ENCODE measurements around the gene PKNOX2. TPM values are rescaled to one million over a fixed set of nuclear protein-coding genes. Genes with fewer than 3 reads are reported as not detected.

PKNOX2 gene
- total and polyA plus RNA-seq, 9 of the 15 experiments (the other 6 are each of a cell fraction or from before 2014, with no cell fraction given), result not detected

DNA sequence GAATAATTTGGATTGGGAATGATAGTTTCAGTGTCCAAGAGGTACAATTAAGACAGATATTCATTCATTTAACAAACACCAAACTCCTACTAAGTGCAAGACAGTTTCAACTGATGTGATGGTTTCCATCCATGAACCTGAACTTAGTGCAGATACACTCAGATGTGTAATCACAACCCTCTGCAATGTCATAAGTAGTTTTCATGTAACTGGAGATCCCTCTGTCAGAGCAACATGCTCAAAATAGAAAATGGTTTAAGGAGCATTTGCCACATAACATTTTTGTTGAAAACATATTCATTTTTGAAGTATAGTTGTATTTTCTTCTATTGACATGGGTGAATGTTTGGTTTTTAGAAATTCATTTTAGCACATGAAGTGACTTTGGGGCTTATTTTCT lies 16.5 kb upstream of the PKNOX2 start:
- intact Hi-C loops (cut with micrococcal nuclease), result no loop called here

DNA sequence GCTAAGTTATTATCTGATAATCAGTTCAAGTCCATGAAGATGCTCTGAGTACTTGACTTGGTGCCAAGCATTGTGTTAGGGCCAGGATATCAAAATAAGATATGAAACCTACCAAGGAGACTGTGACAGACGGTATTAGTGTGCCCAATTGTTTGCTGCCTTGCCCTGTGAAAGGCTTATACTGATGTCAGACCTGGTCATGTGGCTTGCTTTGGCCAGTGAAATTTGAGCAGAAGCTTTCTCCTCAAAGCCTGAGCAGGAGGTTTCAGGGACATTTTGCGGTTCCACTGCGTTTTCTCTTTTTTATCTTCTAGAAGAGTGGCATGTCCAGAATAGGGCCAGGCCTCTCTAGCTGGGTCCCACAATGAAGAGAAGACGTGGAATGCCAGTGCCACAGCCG lies 15.8 kb upstream of the PKNOX2 start:
- H3K4me1 ChIP-seq (replicated peaks in 1 of 2; ENCODE audit: control insufficient read depth in 2 of 2, insufficient read depth in 2 of 2, low read length in 2 of 2), result no peaks in the 10 kb centered on the region
- peaks cover 22 to 37% of the 10 kb centered on the region in 2 experiments for H3K27me3 ChIP-seq (ENCODE audit: control insufficient read depth in 2 of 2, insufficient read depth in 2 of 2, low read length in 2 of 2)
- no peaks in the 10 kb centered on the region for H3K9me3 ChIP-seq (replicated peaks; ENCODE audit: control insufficient read depth, insufficient read depth, low read depth, low read length)
- DNase-seq (ENCODE audit: extremely low read depth in 1 of 4, low spot score in 3 of 4) (no peak), ATAC-seq (no peak), FAIRE-seq (no peak)
- WGBS (ENCODE audit: insufficient coverage, low coverage, missing lambda C conversion rate), result 1% methylated on average over 5 of the region's 5 CpGs
- no peak for TF ChIP-seq CC2D1A (IDR thresholded peaks at IDR 0.05)
- H3K27ac ChIP-seq (ENCODE audit: extremely low read depth, low read depth, low read length), result no peak overlapping the region
- H2AFZ ChIP-seq (ENCODE audit: low read depth, low read length), result no peak overlapping the region
- H3K36me3 ChIP-seq (ENCODE audit: control insufficient read depth, insufficient read depth, low read length), result no peaks in the 10 kb centered on the region
- no peak overlapping the region for H3K9ac ChIP-seq (ENCODE audit: insufficient read depth in 1 of 2, low read depth in 2 of 2, low read length in 2 of 2)
- BruUV-seq (replicated peaks), result no TSS peak
- ChIA-PET CTCF (ENCODE audit: low intra/inter-chr PET ratio) (no interaction called here), POLR2A (no interaction called here)
- intact Hi-C loops (cut with micrococcal nuclease) (no loop called here), in situ Hi-C loops (cut with MboI) (no loop called here)
- no peaks in the 10 kb centered on the region for H3K79me2 ChIP-seq (ENCODE audit: control insufficient read depth, insufficient read depth, low read length)
- no peaks in the 10 kb centered on the region for H3K9me1 ChIP-seq (ENCODE audit: control insufficient read depth, insufficient read depth, low read length)
- no peaks in the 10 kb centered on the region for H4K20me1 ChIP-seq (replicated peaks; ENCODE audit: control insufficient read depth, insufficient read depth, low read length)
- no peak overlapping the region for H3K4me3 ChIP-seq
- H3K4me2 ChIP-seq (ENCODE audit: insufficient read depth, low read length), result no peak overlapping the region

More for the DNA sequence above, 16.5 kb upstream of the PKNOX2 start:
- Histone ChIP-seq H3K79me2 (ENCODE audit: control insufficient read depth, insufficient read depth, low read length) (no peaks in the 10 kb centered on the region), H3K9ac (ENCODE audit: insufficient read depth in 1 of 2, low read depth in 2 of 2, low read length in 2 of 2) (no peak overlapping the region), H3K4me2 (ENCODE audit: insufficient read depth, low read length) (no peak overlapping the region), H3K4me1 (replicated peaks in 1 of 2; ENCODE audit: control insufficient read depth in 2 of 2, insufficient read depth in 2 of 2, low read length in 2 of 2) (no peaks in the 10 kb centered on the region), H3K9me1 (ENCODE audit: control insufficient read depth, insufficient read depth, low read length) (no peaks in the 10 kb centered on the region), H2AFZ (ENCODE audit: low read depth, low read length) (no peak overlapping the region), H3K9me3 (replicated peaks; ENCODE audit: control insufficient read depth, insufficient read depth, low read depth, low read length) (no peaks in the 10 kb centered on the region), H4K20me1 (replicated peaks; ENCODE audit: control insufficient read depth, insufficient read depth, low read length) (no peaks in the 10 kb centered on the region), H3K27ac (ENCODE audit: extremely low read depth, low read depth, low read length) (no peak overlapping the region), H3K36me3 (ENCODE audit: control insufficient read depth, insufficient read depth, low read length) (no peaks in the 10 kb centered on the region), H3K4me3 (no peak overlapping the region), H3K27me3 (ENCODE audit: control insufficient read depth in 2 of 2, insufficient read depth in 2 of 2, low read length in 2 of 2) (peaks cover 22 to 39% of the 10 kb centered on the region in 2 experiments)
- in situ Hi-C loops (cut with MboI), result no loop called here
- FAIRE-seq (no peak), DNase-seq (ENCODE audit: extremely low read depth in 1 of 4, low spot score in 3 of 4) (no peak), ATAC-seq (no peak)
- CTCF ChIA-PET (ENCODE audit: low intra/inter-chr PET ratio), result no interaction called here
- BruUV-seq (replicated peaks), result no TSS peak
- TF ChIP-seq, protein P1, sequence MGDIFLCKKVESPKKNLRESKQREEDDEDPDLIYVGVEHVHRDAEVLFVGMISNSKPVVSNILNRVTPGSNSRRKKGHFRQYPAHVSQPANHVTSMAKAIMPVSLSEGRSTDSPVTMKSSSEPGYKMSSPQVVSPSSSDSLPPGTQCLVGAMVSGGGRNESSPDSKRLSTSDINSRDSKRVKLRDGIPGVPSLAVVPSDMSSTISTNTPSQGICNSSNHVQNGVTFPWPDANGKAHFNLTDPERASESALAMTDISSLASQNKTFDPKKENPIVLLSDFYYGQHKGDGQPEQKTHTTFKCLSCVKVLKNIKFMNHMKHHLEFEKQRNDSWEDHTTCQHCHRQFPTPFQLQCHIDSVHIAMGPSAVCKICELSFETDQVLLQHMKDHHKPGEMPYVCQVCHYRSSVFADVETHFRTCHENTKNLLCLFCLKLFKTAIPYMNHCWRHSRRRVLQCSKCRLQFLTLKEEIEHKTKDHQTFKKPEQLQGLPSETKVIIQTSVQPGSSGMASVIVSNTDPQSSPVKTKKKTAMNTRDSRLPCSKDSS (IDR thresholded peaks at IDR 0.05; ENCODE audit: low read depth, partially characterized antibody), result no peak
- TF ChIP-seq, protein P2, sequence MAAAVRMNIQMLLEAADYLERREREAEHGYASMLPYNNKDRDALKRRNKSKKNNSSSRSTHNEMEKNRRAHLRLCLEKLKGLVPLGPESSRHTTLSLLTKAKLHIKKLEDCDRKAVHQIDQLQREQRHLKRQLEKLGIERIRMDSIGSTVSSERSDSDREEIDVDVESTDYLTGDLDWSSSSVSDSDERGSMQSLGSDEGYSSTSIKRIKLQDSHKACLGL (CRISPR knock-in tag; IDR thresholded peaks at IDR 0.05; ENCODE audit: borderline replicate concordance, poor library complexity, severe bottlenecking), result no peak
- TF ChIP-seq ZNF583 (CRISPR knock-in tag; IDR thresholded peaks at IDR 0.05), result no peak
- POLR2A ChIA-PET, result no interaction called here
